Activated CD4-positive, CD25-positive, alpha-beta regulatory T cell treated with anti-CD3 and anti-CD28 coated beads, Interleukin-2, amount 50 U/mL, for 24 hours (primary cell): ENCODE data around the gene STARD9.
"Not testable (repeated sequence)": the region's sequence is repeated elsewhere in the genome, so short reads cannot be mapped to it uniquely, and the experiment has no call there.

Source experiments
- ATAC-seq, 2 donors: fragments of 150-1000 bp; cut with Tn5 transposase; one replicate each; pipeline ENCODE4 v1.10.0; 2021; ENCODE audit warnings: mild to moderate bottlenecking in 1 of 2, moderate library complexity in 1 of 2

Gene STARD9

DNA sequence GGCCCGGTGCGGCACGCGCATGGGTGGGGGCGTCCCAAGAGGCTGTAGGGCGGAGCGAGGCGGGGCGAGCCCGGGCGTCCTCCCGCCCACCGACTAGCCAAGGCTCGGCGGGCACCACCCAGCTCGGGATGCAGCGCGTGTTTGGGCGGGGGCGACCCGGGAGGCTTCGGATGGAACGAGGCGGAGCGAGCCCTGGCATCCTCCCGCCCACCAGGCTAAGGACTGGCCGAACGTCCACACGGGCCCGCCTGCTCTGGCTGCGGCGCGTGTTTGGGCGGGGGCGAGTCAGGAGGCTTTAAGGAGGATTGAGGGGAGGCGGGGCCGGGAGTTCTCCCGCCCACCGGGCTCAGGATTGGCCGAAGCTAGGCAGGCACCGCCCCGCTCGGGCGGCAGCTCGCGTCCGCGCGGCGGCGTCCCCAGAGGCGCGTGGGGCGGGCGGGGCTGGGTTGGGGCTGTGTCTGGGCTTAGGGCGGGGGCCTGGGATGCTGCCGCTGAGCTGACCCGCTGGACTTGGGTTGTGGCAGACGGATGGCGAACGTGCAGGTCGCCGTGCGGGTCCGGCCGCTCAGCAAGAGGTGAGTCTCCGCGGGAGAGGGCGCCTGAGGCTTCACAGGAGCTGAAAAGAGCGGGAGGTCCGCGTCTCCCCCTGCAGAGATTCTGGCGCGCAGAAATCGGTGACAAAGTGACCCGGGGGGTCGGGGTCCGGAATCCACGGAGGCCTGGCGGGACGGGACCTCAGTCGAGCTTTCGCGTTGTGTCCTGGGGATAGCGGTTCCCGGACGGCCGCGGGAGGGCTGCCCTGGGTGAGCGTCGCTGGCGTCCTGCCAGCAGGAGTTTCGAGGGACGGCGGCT is at the start of gene STARD9:
Gene STARD9, plus strand, starts transcription at position 419 of the 852 bp plus-strand sequence. Its CDS starts 110 bp downstream, at position 529.
- ATAC-seq, result peak; percentile 89 to 90

DNA sequence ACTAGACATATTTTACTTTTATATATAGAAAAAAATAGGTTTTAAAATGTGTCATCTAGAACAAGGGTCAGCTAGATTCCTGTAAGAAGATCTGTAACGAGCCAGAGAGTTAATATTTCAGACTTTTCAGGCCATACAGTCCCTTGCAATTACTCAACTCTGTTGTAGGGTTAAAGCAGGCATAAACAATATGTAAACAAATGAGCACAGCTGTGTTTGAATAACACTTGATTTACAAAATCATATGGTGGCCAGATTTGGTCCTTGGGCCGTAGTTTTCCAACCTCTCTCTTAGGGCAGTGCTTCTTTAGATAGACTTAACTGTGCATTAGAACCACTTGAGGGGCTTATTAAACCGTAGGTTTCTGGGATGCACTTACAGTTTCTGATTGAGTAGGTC is 46.4 kb upstream of the STARD9 start:
- ATAC-seq, result no peak

DNA sequence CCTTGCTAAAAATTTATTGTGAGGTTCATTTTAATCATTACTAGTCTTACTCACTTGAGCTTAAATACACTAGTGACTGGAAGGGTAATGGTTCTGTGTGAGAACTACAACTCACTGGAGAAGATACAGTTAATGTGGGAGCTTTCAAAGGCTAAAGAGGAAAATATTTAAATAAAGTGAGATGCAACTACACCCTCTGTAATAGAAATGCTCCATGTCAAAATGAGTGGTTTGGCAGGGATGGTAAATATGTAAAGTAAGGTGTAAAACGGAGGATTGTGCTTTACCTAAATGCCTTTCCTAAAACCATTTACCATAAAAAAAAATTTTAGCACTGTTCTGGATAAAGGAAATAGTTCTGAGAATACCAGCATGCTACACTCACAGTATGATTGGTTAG is 42.2 kb upstream of the STARD9 start:
- no peak for ATAC-seq

DNA sequence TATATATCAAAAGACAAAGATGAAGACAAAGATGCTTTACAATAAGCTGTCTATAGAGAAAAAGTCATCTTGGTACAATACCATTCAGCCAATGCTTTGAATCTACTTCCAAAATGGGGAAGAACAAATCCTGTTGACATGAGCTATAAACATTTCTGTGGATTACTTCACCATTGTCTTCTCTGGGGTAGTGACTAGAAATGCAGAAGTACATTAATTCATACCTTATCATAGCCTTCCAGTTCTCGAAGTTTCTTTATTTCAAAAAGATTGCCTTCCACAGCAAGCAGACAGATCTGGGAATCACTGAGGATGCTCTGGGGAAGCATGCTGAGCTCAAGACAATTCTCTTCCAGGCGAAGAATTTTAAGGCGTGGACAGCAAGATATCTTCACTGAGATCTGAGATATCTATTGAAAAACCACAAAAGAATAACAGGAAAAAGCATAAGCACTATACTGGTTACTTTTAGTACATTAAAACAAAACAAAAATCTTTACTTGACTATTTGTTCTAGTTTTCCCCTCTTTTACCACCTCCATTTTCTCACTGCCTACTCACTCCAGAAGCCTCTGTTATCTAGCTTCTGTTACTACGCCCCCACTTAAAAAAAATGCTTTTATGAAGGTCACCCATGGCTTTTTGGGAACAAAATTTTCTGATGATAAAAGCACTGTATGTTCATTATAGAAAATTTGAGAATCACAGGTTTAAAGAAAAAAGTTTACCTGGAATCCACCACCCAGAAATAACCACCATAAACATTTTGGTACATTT is 30.4 kb upstream of the STARD9 start:
- no peak for ATAC-seq

DNA sequence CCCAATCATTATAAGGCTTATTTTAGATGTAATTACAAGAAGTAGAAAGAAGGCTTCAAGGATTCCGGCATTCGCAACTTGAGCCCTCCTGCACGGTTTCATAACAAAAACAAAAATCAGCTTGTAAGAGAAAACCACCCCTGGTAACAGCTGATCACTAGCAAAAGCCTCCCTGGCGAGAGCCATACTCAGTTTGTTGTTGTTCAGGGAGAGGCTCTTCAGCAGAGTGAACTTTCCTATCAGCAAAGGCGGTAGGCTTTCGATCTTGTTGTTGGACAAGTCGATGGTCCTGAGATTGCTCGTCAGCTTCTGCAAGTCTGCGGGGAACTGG is 27.5 kb upstream of the STARD9 start:
- ATAC-seq, result no peak

DNA sequence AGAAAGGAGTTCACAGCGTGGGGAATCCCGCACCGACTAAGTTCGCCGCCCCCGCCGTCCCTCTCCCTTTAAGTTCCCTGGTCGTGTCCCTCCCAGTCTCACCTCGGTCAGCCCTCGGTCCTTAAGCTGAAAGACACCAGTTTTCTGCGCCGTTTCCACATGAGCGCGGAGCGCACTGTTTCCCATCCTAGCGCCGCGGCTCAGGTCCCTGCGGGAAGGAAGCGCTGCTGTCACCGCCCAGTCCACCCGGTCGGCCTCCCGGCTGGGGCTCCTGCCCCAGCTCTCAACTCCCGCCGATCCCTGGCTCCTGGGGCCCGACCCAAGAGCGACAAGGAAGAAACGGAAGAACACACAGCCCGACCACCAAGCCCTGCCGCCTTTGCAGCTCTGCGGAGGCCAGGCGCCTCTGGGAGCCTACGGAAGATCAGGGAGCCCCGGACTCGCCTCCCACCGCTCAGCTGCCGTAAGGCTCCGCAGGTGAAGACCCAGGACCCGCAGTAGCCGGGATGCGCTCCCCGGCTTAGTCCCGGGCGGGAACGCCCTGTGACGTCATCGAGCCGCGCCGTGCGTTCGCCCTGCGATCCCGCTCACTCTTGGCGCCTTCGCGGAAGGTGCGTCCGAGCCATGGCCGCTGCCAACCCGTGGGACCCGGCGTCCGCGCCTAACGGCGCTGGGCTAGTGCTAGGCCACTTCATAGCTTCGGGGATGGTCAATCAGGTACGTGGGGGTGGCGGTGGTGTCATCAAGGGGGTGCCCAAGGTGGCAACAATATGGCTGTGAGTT is 27.0 kb upstream of the STARD9 start, which contains the start of the genes HAUS2 and LRRC57:
Gene HAUS2, plus strand, starts transcription at position 590 of the 783 bp plus-strand sequence. Its CDS starts 35 bp downstream, at position 625.
Gene LRRC57, minus strand, starts transcription at position 545 of the 783 bp plus-strand sequence. Its CDS starts 359 bp downstream, at position 186.
- peak; percentile 91 to 92 for ATAC-seq

DNA sequence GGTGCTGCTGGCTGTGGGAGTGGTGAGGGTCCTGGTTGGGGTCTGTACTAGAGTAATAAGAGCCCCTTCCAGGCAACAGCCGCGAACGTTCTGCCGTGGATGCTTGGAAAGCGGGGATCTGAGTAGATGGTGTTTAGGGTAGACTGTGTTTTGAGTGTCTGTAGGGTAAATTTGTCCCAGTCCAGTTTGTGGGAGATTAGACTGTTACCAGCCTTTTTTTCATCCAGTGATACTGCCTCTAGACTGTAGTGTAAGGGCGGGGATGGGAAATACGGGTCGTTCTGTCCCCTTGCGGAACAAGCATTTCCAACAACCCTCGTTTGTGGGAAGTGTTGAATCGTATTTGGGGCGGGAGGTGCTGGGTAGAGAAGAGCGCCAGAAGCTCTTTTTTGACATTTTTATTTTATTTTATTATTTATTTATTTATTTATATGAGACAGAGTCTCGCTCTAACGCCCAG is 26.3 kb upstream of the STARD9 start:
- peak; percentile 12 to 16 for ATAC-seq

DNA sequence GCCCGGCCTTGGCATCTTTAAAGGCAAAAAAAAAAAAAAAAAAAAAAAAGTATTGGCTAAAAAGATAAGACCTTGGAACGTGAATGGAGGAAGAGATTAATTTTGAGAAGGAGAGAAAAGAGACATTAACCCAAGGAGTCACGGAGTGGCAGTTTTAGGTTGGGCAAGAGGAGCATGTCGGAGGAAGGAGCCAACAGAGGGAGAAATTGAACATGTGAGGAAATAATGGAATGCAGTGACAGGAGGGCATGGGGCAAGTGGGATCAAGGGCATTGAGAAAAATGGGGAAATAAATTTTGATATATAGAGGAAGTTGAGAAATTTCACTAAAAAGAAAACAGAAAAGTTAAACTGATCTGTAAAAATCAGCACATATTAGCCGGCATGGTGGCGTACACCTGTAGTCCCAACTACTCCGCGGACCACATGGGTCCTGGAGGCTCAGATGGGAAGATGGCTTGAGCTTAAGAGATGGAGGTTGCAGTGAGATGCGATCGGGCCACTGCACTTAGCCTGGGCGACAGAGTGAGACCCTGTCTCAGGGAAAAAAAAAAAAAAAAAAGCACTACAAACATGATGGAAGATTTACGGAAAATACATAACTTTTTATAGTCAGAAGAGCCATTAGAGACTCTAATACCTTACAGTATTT is 25.5 kb upstream of the STARD9 start:
- no peak for ATAC-seq

DNA sequence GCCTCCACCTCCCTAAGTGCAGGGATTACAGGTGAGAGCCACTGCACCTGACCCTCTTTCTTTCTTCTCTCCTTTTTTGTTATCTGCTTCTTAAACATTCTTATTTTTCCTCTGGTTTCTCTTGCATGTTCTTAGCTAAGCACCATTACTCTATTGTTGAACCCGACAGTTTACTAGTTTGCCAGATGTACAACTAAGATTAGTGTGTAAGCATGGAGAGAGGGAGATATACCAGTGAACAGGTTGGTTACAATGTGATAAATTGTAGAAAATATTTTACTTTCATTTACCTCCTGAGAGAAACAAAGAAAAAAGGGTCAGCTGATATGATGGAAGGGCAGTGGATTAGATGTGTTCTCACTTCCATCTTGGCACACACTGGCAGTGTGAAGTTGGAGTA is 21.9 kb upstream of the STARD9 start:
- no peak for ATAC-seq

DNA sequence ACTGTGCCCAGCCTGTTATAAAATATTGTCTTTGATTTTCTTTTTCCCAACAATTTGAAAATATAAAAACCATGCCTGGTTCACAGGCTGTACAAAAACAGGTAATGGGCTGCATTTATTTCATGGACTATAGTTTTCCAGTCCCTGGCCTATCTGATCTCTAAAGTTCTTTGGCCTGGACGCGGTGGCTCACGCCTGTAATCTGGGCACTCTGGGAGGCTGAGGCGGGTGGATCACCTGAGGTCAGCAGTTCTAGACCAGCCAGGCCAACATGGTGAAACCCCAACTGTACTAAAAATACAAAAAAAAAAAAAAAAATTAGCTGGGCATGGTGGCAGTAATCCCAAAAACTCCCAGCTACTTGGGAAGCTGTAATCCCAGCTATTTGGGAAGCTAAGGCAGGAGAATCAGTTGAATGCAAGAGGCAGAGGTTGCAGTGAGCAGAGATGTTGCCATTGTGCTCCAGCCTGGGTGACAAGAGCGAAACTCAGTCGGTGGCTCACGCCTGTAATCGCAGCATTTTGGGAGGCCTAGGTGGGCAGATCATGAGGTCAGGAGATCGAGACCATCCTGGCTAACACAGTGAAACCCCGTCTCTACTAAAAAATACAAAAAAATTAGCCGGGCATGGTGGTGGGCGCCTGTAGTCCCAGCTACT is 18.7 kb upstream of the STARD9 start:
- not testable (repeated sequence) for ATAC-seq

DNA sequence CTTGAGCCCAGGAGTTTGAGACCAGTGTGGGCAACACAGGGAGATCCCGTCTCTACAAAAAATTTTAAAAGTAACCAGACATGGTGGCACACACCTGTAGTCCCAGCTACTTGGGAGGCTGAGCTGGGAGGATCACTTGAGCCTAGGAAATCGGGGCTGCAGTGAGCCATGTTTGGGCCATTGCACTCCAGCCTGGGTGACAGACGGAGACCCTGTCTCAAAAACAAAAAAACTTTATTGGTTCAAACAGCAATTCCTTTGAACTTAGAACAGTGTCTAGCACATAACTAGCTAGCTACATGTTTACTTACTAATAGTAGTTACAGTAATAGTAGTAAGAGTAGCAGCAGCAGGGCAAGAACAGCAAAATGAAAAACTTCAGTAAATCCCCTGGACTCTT is 16.7 kb upstream of the STARD9 start:
- ATAC-seq, result no peak

DNA sequence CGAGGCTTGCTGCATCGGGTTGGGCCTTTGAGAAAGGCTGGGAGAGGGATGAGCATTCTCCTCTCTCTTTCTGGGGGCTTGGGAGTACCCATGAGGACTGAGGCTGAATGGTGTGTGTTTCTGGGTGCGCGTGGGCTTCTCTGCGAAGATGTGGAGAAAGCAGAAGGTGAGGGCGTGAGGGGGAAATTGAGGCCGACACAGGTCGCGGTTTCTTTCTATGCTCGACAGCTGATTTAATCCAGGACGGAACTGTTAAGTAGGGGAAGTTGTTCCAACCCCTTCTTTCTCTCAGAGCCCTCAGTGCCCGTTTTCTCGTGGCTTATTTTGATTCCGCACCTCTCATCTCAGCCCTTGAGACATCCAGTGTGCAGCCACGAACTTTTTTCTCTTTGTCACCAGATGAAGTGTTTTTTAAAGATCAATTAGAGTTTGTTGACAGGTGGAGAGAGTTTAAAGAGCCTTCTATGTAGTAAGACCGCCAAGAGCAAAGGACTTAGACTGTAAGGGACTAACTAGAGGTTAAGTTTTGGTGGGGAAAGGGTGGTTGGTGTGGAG is 711 bp downstream of the STARD9 start:
- no peak for ATAC-seq

DNA sequence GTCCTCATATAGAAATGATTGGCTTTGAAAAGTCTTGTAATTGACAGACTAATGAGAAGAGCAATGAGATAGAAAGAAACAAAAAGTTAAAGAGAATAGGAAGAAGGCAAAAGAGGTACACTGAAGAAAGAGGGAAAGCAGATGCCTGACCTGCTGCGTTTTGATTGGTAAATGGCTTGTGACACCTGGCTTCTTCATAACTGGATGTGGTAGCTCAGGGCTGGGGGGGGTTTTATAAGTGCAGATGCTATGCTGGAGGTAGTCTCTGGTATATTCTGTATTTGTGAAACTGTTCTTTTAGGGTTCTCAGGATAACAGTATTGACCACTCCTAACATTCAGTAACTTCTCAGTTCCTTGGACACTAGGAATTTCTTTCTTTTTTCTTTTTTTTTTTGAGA is 1.4 kb downstream of the STARD9 start:
- ATAC-seq, result no peak

DNA sequence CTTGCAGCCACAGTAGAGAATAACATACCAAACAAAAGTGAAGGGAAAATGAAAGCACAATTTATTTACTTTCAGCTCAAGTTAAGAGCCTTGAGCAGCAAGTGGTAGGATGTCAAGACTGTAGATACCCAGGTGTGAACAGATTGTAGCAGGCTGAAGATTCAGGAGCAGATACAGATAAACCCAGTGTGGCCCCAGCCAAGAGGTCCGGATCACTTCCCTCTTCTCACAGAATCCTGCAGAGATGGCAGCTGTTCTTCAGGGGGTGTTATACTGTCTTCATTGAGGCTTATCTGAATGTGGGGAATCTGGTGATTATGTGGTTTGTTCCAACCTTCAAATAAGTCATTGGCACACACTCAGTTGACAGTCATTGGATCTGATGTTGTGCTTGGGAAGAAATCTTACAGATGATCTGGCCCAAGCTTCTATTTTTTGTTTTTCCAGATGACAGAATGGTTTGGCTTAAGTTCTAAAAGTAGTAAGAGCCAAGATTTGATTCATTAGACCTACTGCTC is 2.2 kb downstream of the STARD9 start:
- ATAC-seq, result no peak

DNA sequence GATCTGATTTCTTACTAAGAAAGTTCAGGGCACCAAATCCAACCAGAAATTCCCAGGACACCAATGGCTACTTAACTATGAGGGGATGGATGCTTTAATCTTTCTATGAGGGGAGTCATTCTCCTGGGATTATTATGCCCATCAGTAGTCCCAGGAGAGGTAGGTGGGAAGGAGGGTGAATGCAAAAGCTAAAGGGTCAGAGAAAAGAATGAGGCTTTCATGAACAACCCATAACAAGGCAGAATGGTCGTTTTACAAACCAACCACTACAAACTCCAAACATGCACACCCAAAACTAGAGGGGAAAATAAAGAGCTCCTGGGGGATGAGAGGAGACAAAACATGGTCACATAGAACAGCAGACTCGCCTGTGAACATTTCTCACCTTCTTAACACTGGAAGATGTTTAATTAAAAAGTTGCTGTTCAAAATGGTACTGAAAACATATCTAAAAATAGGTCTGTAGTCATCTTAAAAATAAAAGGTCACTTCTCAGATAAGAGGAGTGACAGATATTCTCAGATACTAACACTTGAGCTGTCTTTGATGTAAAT is 3.7 kb downstream of the STARD9 start:
- ATAC-seq, result no peak

DNA sequence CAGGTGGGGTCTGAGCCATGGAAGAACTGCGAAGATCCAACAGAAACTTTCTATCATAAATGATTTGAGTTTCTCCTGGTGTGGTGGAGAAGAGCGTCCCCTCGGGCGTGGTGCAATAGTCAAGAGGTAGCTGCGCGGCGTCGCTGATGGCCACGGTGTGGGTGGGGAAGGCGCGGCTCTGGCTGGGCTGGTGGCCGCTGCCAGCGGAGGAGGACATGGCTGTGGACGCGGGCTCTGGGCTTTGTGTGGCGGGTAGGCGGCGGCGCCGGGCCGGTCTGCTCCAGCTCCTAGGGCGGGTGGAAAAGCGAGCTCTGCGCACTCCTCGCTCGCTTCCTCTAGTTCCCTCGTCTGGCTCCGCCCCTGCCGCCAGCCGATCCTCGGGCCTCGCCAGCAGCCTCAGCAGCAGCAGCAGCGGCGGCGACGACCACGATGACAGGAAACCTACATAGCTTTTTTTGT is 5.9 kb downstream of the STARD9 start:
- peak; percentile 95 to 97 for ATAC-seq

DNA sequence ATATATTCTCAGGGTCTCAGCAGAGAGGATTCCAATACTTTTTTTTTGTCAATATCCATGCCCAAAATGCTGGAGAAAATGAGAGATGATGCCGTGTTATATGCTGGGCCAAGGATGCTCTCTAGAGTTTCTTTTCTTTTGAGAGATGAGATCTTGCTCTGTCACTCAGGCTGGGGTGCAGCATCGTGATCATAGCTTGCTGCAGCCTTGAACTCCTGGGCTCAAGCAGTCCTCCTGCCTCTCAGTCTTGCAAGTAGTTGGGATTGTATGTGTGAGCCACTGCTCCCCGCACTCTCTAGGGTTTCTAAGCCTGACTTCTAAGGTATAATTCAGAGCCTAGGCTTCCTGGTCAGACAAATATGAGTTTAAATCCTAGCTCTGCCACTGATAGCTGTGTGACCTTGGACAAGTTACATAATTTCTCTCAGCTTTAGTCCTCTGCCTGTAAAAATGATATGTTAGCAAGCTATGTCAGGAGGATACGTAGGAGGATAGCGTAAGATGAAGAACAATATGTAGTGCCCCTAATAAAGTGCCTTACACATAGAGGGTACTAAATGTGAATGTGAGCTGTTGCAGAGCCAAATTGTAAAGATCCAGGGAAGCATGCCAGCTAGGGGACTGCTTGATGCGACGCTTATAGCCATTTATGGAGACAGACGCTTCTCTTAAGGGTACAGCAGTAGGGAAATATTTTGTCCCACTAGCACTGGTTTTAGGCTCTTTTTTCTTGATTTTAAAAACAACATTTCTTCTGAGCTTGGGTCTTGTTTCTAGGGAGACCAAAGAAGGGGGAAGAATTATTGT is 7.4 kb downstream of the STARD9 start:
- no peak for ATAC-seq

DNA sequence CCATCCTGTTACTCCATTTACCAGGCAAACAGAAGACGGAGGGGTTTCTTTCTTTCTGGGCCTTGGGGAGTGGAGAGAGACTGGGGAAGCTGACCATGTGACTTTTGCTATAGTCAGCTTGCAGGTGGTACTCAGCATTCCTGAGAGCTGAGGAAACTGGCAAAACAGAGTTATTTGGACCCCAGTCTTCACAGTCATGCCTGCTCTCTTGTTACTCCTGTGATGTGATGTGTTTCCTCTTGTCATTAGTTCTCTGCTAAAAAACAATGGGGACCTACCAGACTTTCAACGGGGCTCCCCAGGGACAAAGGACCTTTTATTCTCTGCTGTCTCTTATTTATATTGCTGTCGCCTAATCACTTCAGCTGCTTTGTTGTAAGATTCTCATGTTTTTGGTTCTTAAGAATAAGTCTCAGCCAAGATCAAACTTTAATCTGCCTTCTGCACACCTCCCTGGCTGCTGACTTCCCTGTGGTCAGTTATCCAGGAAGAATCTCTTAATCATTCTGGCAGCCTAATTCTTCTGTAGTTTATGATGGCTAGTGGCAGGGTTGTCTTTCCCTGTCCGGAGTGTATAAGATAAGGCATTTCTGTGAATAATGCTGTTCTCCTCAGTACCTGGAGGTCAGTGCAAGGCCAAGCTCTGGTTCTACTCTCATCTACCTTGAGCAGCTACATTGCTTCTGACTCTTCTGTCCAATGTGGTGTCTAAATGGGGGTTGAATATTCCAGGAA is 8.8 kb downstream of the STARD9 start:
- ATAC-seq, result no peak

DNA sequence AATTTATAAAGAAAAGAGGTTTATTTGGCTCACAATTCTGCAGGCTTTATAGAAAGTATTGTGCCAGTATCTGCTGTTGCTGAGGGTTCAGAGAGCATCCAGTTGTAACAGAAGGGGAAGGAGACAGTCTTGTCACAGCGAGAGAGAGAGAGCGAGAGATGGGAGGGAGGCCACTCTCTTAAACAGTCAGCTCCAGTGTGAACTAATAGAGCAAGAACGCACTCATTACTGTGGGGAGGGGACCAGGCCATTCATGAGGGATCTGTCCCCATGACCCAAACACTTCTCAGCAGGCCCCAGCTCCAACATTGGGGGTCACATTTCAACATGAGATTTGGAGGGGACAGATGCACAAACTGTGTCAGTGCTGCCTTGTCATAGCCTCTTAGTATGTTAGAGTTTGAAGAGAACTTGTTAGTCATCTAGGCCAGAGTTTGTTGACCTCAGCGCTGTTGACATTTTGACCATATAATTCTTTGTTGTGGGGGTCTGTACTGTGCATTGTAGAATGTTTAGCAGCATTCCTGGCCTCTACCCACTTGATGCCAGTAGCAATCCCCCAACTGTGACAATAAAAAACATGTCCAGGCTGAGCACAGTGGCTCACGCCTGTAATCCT is 15.3 kb downstream of the STARD9 start:
- no peak for ATAC-seq
